GM23338 (cell line): Measurements from ENCODE around the gene GTPBP4.

Experiments
- EZH2 ChIP-seq: fragments of 200-600 bp; sonication (generic); IDR thresholded peaks from one replicate; pipeline ENCODE4 v1.8.0; 2017; ENCODE audit warnings: antibody characterized with exemption, mild to moderate bottlenecking, low read depth; ENCODE audit not compliant: unreplicated experiment
- TF ChIP-seq, protein P1 (sequence below), 2 experiments: fragments of 200-600 bp in 1 of 2; sonication (generic) in 1 of 2; conservative IDR thresholded peaks; 2 replicates each; pipeline versions ENCODE4 v1.5.1 to v1.6.1; 2016 to 2017; ENCODE audit warnings: antibody characterized with exemption in 2 of 2, low read depth in 2 of 2, mild to moderate bottlenecking in 2 of 2, moderate library complexity in 1 of 2

DNA sequence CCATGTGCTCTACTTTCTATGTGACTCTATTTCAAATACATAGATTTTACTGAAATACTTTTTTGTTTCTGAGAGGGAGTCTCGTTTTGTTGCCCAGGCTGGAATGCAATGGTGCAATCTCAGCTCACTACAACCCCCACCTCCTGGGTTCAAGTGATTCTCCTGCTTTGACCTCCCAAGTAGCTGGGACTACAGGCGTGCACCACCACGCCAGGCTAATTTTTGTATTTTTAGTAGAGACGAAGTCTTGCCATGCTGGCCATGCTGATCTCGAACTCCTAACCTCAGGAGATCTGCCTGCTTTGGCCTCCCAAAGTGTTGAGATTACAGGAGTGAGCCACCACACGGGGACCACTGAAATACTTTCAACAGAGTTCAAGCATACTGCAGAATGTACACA lies 57.2 kb downstream of the GTPBP4 start:
- no peak for TF ChIP-seq EZH2
- TF ChIP-seq, protein P1, sequence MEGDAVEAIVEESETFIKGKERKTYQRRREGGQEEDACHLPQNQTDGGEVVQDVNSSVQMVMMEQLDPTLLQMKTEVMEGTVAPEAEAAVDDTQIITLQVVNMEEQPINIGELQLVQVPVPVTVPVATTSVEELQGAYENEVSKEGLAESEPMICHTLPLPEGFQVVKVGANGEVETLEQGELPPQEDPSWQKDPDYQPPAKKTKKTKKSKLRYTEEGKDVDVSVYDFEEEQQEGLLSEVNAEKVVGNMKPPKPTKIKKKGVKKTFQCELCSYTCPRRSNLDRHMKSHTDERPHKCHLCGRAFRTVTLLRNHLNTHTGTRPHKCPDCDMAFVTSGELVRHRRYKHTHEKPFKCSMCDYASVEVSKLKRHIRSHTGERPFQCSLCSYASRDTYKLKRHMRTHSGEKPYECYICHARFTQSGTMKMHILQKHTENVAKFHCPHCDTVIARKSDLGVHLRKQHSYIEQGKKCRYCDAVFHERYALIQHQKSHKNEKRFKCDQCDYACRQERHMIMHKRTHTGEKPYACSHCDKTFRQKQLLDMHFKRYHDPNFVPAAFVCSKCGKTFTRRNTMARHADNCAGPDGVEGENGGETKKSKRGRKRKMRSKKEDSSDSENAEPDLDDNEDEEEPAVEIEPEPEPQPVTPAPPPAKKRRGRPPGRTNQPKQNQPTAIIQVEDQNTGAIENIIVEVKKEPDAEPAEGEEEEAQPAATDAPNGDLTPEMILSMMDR (conservative IDR thresholded peaks at IDR 0.05; ENCODE audit: low read depth in 2 of 2) = no peak
